Measurements from ENCODE around the gene KIAA0930. TPM values are rescaled to one million over a fixed set of nuclear protein-coding genes. Genes with fewer than 3 reads are reported as not detected.

KIAA0930 gene
- total RNA-seq, 1 experiment from 2014 or later: 131 TPM

DNA sequence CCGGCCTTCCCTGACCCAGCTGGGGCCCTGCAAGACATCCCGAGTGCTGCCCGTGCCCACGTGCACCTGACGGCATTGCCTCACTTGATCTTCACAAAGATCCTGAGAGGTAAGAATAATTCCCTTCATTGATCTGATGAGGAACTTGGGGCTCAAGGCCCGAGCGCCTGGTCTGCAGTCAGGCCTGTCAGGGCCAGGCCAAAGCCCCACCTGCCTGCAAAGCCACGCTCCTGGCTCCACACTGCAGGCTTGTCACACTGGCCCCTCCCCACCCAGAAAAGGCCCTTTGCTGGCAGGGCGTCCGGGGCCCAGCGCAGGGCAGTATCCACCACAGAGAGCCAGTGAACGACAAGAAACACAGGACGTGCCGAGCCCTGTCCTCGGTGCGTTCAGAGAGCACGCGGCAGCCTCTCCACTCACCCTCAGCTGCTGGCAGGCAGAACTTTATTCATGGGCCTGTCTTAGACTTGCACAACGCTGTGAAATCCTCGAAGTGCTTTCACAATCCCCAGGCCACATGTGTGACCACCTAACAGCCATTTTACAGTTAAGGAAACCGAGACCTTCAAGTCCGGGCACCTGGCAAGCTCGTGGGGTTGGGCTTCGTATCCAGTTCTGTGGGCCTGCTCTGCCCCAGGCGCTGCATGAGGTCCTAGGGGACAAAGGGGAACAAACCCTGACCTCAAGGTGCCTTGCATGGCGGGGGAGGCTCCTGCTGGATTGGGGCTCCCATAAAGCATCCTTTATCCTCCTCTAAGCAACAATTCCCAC lies 14.8 kb downstream of the KIAA0930 start:
- in situ Hi-C loops (cut with HindIII; ENCODE audit: low pct_unique_long_range_greater_than_20kb, low sequenced_read_pairs): no loop called here

GRCh38 chr22:45224988-45225731 lies 15.5 kb downstream of the KIAA0930 start:
- in situ Hi-C loops (cut with HindIII; ENCODE audit: low pct_unique_long_range_greater_than_20kb, low sequenced_read_pairs): no loop called here
- no peak for DNase-seq (ENCODE audit: low read depth)

More for the DNA sequence above, 14.8 kb downstream of the KIAA0930 start:
- DNase-seq (ENCODE audit: low read depth): no peak

GRCh38 chr22:45224331-45224730 lies 16.4 kb downstream of the KIAA0930 start:
- in situ Hi-C loops (cut with HindIII; ENCODE audit: low pct_unique_long_range_greater_than_20kb, low sequenced_read_pairs): no loop called here
- DNase-seq (ENCODE audit: low read depth): no peak

DNA sequence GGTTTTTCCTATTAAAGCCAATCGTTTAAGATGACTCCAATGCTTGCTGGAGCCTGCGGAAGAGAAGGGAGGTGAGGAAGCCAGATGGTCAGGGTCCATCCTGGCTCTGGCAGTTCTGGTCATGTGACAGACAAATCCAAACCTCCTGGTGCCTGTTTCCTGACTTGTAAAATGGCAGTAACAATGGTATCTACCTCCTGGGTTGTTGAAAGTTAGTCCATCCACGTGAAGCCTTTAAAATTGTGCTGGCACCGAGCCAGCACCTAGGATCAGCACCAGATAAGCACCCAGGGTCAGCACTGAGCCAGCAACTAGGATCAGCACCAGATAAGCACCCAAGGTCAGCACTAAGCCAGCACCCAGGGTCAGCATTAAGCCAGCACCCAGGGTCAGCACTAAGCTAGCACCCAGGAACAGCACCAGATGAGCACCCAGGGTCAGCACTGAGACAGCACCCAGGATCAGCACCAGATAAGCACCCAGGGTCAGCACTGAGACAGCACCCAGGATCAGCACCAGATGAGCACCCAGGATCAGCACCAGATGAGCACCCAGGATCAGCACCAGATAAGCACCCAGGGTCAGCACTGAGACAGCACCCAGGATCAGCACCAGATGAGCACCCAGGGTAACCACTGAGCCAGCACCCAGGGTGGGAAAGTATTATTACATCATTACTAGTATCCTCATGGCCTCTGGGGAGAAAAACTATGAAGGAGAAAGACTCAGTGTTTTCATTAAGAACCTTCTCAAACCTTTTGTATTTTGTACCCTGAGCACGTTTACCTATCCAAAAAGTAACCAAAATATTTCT lies 17.2 kb downstream of the KIAA0930 start:
- in situ Hi-C loops (cut with HindIII; ENCODE audit: low pct_unique_long_range_greater_than_20kb, low sequenced_read_pairs): no loop called here
- no peak for DNase-seq (ENCODE audit: low read depth)

- DNase-seq (ENCODE audit: low read depth): no peak
- in situ Hi-C loops (cut with HindIII; ENCODE audit: low pct_unique_long_range_greater_than_20kb, low sequenced_read_pairs): no loop called here
Observed at GRCh38 chr22:45221201-45221600, 19.5 kb downstream of the KIAA0930 start.

DNA sequence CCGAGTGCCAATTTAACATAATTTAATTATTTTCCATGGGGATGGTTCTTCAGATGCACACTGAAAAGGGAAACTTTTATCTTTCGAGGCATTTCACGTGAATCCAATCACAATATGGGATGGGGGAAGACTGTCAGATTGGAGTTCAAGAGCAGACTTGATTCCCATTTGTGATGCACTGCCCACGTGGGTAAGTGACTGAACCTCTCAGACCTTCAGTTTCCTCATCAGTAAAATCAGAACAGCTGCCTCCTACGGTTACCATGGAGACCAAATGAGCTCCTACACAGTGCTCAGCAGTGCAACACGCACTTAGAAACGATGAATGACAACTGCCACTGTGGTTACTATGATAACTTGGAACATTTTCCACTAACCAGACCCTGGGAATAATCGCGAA lies 21.7 kb downstream of the KIAA0930 start:
- in situ Hi-C loops (cut with HindIII; ENCODE audit: low pct_unique_long_range_greater_than_20kb, low sequenced_read_pairs): no loop called here
- DNase-seq (ENCODE audit: low read depth): no peak

GRCh38 chr22:45217806-45218205 lies 22.9 kb downstream of the KIAA0930 start:
- in situ Hi-C loops (cut with HindIII; ENCODE audit: low pct_unique_long_range_greater_than_20kb, low sequenced_read_pairs): no loop called here
- DNase-seq (ENCODE audit: low read depth): no peak

DNA sequence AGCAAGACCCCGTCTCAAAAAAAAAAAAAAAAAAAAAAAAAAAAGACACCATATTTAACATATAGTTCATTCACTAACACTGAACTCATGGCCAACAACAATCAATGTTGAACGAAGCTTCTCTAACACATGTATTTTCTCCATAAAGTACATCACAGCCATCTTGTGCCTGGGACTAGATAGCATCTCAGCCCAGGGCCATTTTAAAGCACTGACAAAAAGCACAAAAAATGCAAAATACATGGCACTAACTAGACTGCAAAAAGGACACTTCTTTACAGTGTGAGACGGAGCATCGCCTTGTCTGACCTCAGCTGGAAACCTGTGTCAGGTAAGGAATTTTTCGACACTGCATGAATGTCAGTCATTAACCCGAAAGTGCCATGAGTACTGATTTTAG lies 23.3 kb downstream of the KIAA0930 start:
- DNase-seq (ENCODE audit: low read depth): no peak
- in situ Hi-C loops (cut with HindIII; ENCODE audit: low pct_unique_long_range_greater_than_20kb, low sequenced_read_pairs): no loop called here

GRCh38 chr22:45216133-45217003 lies 24.3 kb downstream of the KIAA0930 start:
- no peak for DNase-seq (ENCODE audit: low read depth)
- in situ Hi-C loops (cut with HindIII; ENCODE audit: low pct_unique_long_range_greater_than_20kb, low sequenced_read_pairs): no loop called here

DNA sequence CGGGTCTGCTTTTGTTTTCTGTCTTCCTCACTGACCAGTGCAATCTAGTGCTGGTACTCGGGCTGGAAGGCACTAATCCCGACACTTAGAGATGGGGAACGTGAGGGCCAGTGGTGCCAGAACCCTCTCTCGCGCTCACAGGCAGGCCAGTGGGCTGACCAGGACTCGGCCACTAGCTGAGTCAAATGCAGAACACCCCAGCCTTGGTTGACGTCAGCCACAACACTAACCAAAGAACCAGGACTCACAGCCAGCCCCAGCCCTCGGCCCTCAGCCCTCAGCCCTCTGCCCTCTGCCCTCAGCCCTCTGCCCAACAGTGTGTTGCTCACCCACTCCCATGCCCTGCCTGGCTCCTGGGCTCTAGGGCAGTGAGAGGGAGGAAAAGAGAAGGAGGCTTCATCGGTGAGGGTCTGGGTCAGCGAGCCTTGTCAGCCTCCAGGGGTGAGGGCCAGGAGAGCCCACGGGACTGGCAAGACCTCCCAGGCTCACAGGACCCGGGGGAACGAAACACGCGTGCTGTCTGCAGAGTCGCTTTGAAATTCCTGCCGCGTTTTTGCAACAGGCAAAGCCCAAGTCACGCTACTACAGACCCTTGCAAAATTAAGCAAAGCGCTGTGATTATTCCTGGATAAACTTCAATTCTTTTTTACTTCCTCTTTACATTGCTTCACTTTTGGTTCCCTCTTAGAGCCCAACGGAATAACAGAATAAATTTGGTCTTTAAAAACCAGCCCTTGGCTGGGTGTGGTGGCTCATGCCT lies 27.5 kb downstream of the KIAA0930 start:
- DNase-seq (ENCODE audit: low read depth): peak; percentile 43
- in situ Hi-C loops (cut with HindIII; ENCODE audit: low pct_unique_long_range_greater_than_20kb, low sequenced_read_pairs): no loop called here

DNA sequence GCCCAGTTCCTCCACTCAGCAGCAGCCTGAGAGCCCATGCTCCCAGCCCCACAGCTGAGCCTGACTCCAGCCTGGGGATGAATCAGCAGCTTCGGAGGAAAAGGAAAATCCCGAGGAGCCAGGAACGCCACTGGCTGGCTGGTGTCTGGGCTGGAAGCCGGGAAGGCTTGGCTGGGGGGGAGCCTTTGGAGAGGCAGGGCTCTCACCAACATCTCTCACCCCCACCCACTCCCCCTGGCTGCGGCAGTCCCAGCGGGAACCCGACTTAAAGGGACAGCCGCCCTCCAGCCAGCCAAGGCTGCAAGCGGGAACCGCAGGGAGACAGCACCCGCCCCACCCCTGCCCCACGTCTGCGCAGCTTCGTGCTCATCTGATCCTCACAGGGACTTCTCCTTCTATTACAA lies 28.4 kb downstream of the KIAA0930 start:
- in situ Hi-C loops (cut with HindIII; ENCODE audit: low pct_unique_long_range_greater_than_20kb, low sequenced_read_pairs): no loop called here
- DNase-seq (ENCODE audit: low read depth): peak; percentile 94

DNA sequence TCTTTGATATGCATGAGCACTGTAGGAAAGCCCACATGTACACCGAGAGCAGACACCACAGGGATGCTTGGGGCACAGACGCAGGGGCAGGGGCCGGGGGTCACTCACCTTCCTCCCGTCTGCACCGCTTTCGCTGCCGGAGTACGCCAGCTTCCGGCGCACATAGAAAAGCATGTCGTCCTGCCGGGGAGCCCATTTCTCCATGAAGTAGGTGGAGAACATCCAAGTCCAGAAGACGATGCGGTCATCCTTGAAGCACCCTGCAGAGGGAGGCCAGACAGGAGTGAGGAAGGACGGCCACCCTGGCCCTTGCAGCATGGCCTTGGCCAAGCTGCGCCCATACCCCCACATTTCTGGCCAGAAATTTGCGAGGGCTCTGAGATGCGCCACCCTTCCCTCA lies 28.8 kb downstream of the KIAA0930 start:
- in situ Hi-C loops (cut with HindIII; ENCODE audit: low pct_unique_long_range_greater_than_20kb, low sequenced_read_pairs): no loop called here
- no peak for DNase-seq (ENCODE audit: low read depth)

GRCh38 chr22:45211435-45211834 lies 29.3 kb downstream of the KIAA0930 start:
- DNase-seq (ENCODE audit: low read depth): peak; percentile 46
- in situ Hi-C loops (cut with HindIII; ENCODE audit: low pct_unique_long_range_greater_than_20kb, low sequenced_read_pairs): no loop called here

DNA sequence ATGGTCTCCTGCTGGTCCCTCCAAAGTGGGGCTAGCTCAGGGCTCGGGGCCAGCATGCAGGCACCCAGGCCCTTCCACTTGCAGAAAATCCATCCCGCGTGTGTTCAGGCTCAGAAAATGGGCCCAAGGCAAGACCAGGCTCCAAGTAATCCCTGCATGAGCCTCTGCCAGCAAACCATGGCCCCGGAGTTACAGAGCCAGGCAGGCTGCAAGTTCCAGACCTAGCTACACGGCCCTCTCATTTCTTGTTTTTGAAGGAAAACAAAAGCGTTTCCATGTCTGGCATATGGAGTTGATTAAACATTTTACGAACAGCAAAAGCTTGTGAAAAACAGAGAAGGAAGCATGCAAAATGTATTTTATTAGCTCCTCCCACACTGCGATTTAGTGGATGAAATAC lies 29.7 kb downstream of the KIAA0930 start:
- in situ Hi-C loops (cut with HindIII; ENCODE audit: low pct_unique_long_range_greater_than_20kb, low sequenced_read_pairs): no loop called here
- DNase-seq (ENCODE audit: low read depth): no peak

- in situ Hi-C loops (cut with HindIII; ENCODE audit: low pct_unique_long_range_greater_than_20kb, low sequenced_read_pairs): no loop called here
- no peak for DNase-seq (ENCODE audit: low read depth)
Observed at GRCh38 chr22:45210577-45210976, 30.1 kb downstream of the KIAA0930 start.

DNA sequence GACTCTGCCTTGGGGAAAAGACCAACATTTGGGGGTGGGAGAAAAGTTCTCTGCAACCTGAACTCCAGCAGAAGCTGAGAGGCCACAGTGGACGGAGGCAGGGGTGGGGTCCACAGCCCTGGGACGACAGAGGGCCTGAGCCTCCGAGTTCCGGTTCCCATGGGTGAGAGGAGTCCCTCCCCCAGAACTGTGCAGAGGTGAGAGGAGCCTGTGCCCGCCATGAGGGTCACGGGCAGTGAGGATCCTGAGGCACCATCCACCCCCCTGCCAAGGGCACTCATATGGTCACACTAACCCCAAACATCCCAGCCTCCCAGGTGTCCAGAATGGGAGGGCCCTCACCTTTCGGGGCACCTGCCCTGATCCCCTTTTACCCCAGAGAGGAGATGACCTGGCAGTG lies 30.5 kb downstream of the KIAA0930 start:
- no peak for DNase-seq (ENCODE audit: low read depth)
- in situ Hi-C loops (cut with HindIII; ENCODE audit: low pct_unique_long_range_greater_than_20kb, low sequenced_read_pairs): no loop called here

DNA sequence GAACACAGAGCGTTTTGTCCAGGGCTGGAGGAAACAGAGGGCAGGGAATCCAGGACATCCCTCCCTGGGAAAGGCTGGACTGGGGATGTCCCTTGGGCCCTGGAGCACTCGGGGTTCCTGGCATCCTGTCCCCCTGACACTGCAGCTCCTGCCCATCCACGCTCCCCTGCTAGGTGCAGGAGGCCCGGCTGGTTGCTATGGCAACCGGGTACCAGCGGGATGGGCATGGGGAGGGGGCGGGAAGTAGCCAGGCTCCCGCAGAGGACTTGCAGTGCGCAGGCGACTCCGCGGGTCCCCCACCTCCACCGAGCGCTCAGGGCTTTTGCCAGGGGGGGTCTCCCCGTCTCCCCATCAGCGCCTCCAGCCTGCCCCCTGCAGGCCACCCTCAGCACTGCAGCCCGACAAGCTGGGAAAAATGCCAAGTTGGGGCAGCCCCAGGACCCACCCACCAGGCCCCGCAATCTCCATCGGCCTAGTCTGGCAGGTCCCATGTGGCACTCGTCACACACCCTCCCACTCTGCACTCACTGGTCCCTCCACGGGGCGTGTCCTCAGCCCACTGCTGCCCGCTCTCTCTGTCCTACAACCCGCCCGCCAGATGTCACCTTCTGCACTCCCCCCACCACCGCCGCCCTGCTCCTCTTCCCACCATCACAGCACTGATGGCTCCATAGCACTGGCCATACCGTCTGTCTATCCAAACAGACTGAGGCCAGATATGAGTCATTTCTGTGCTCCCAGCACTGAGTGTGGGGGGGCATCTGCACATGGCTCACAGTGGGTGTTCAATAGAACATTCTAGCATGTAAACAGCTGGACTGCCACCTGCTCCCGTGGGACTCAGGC lies 31.5 kb downstream of the KIAA0930 start:
- peak; percentile 46 for DNase-seq (ENCODE audit: low read depth)

More for the DNA sequence above, 31.5 kb downstream of the KIAA0930 start:
- in situ Hi-C loops (cut with HindIII; ENCODE audit: low pct_unique_long_range_greater_than_20kb, low sequenced_read_pairs): no loop called here

Measured in Caki2 (cell line).